Endothelial cell of umbilical vein (primary cell): ENCODE results near the gene SLAMF1. TPM values are rescaled to one million over a fixed set of nuclear protein-coding genes. Genes with fewer than 3 reads are reported as not detected.

ENCODE experiments used
- BruUV-seq: library from RNA; stranded (reverse); fragments of 400-500 nt; replicated peaks from 2 replicates; lab custom pipeline; 2021; lab: Mats Ljungman, UMichigan
- CTCF ChIA-PET: fragments of 300-600, 350-600 bp; sonication (Branson Sonifier 250); formaldehyde crosslinking; loops from one replicate; lab custom pipeline; 2021; ENCODE audit warnings: antibody characterized with exemption, inconsistent platforms; lab: Charles Lee
- POLR2A ChIA-PET: fragments of 300-600, 350-600 bp; sonication (Branson Sonifier 250); formaldehyde crosslinking; loops from one replicate; lab custom pipeline; 2021; ENCODE audit warnings: antibody characterized with exemption, inconsistent platforms; lab: Charles Lee
- DNase-seq: peaks from one replicate; pipeline ENCODE4 v3.0.0-alpha.2; 2011; ENCODE audit warnings: low read depth, low spot score
- FAIRE-seq: peaks from 2 replicates; lab custom pipeline; 2011; peaks lifted over from hg19 to GRCh38; lab: Jason Lieb, UNC
- H2AFZ ChIP-seq: 2 replicates; pipeline ENCODE4 v1.6.0; 2012; ENCODE audit warnings: low read depth, low read length, control low read depth, inconsistent platforms
- H3K27ac ChIP-seq: 2 replicates; pipeline ENCODE4 v1.5.1; 2011; ENCODE audit warnings: low read depth, mild to moderate bottlenecking, control low read depth, low read length, moderate library complexity; ENCODE audit not compliant: insufficient read depth
- H3K27me3 ChIP-seq, 2 experiments: 2 replicates each; pipeline versions ENCODE4 v1.6.0 to v1.6.1; 2011; ENCODE audit warnings: low read length in 2 of 2, mixed read lengths in 1 of 2; ENCODE audit not compliant: control insufficient read depth in 2 of 2, insufficient read depth in 2 of 2
- H3K36me3 ChIP-seq, 2 experiments: 2 replicates in 1 of 2; 3 replicates in 1 of 2; pipeline ENCODE4 v1.5.1; 2011; ENCODE audit warnings: low read length in 2 of 2, mild to moderate bottlenecking in 1 of 2, moderate library complexity in 1 of 2; ENCODE audit not compliant: control insufficient read depth in 2 of 2, insufficient read depth in 2 of 2; ENCODE audit errors: extremely low read depth in 1 of 2
- H3K4me1 ChIP-seq: 3 replicates; pipeline ENCODE4 v1.5.1; 2011; ENCODE audit warnings: mild to moderate bottlenecking, low read length; ENCODE audit not compliant: control insufficient read depth, insufficient read depth; ENCODE audit errors: extremely low read depth
- H3K4me2 ChIP-seq: 2 replicates; pipeline ENCODE4 v1.6.1; 2011; ENCODE audit warnings: low read length, control low read depth, mixed read lengths; ENCODE audit not compliant: insufficient read depth
- H3K4me3 ChIP-seq, 3 experiments: fragments of 200-600 bp in 1 of 3; sonication (generic), shearing (Covaris generic) in 1 of 3; replicated peaks in 1 of 3; 2 replicates each; pipeline ENCODE4 v1.5.1; 2011 to 2016; ENCODE audit warnings: control low read depth in 3 of 3, low read length in 3 of 3, mild to moderate bottlenecking in 2 of 3, inconsistent platforms in 1 of 3, low read depth in 1 of 3, moderate library complexity in 1 of 3; ENCODE audit not compliant: insufficient read depth in 1 of 3
- H3K79me2 ChIP-seq: 2 replicates; pipeline ENCODE4 v1.6.0; 2012; ENCODE audit warnings: low read length, inconsistent platforms; ENCODE audit not compliant: control insufficient read depth, insufficient read depth
- H3K9ac ChIP-seq: replicated peaks from 2 replicates; pipeline ENCODE3; 2011; ENCODE audit warnings: low read length, control low read depth; ENCODE audit not compliant: insufficient read depth; ENCODE audit errors: extremely low read depth
- H3K9me1 ChIP-seq: replicated peaks from 3 replicates; pipeline ENCODE4 v1.6.0; 2011; ENCODE audit warnings: mild to moderate bottlenecking, low read length; ENCODE audit not compliant: control insufficient read depth, insufficient read depth; ENCODE audit errors: extremely low read depth
- H3K9me3 ChIP-seq: replicated peaks from 2 replicates; pipeline ENCODE4 v1.5.1; 2012; ENCODE audit warnings: low read length, inconsistent platforms; ENCODE audit not compliant: control insufficient read depth, insufficient read depth
- H4K20me1 ChIP-seq: replicated peaks from 2 replicates; pipeline ENCODE3; 2011; ENCODE audit warnings: mild to moderate bottlenecking, low read length; ENCODE audit not compliant: control insufficient read depth, insufficient read depth; ENCODE audit errors: extremely low read depth
- EZH2 ChIP-seq: IDR thresholded peaks from 2 replicates; pipeline ENCODE4 v1.6.1; 2012; ENCODE audit warnings: borderline replicate concordance, low read depth, mild to moderate bottlenecking, moderate library complexity, low read length, inconsistent platforms; ENCODE audit not compliant: severe bottlenecking
- FOS ChIP-seq: IDR thresholded peaks from 2 replicates; pipeline ENCODE4 v1.6.1; 2011; ENCODE audit warnings: mild to moderate bottlenecking, low read length, moderate library complexity, borderline replicate concordance; ENCODE audit not compliant: insufficient read depth
- GATA2 ChIP-seq: IDR thresholded peaks from 2 replicates; pipeline ENCODE4 v1.7.0; 2011; ENCODE audit warnings: low read depth, mild to moderate bottlenecking, moderate library complexity, mixed read lengths, low read length; ENCODE audit not compliant: insufficient read length, insufficient read depth
- JUN ChIP-seq: IDR thresholded peaks from 2 replicates; pipeline ENCODE4 v1.6.1; 2011; ENCODE audit warnings: borderline replicate concordance, low read depth; ENCODE audit not compliant: insufficient read length, insufficient read depth
- MAX ChIP-seq: IDR thresholded peaks from 2 replicates; pipeline ENCODE4 v1.6.1; 2011; ENCODE audit not compliant: insufficient read depth, insufficient read length
- MYC ChIP-seq: IDR thresholded peaks from one replicate; pipeline ENCODE4 v1.6.1; 2011; ENCODE audit warnings: mild to moderate bottlenecking, low read depth, low read length
- POLR2A ChIP-seq: IDR thresholded peaks from 2 replicates; pipeline ENCODE4 v1.6.1; 2012; ENCODE audit warnings: low read depth, mild to moderate bottlenecking, control low read depth, low read length
- POLR2AphosphoS5 ChIP-seq: IDR thresholded peaks from 2 replicates; pipeline ENCODE4 v1.6.1; 2012; ENCODE audit warnings: low read depth, mild to moderate bottlenecking, control low read depth, low read length, moderate library complexity; ENCODE audit not compliant: insufficient read depth
- dilution Hi-C: fragments of 300-500 bp; cut with MboI; formaldehyde crosslinking; loops from one replicate; pipeline ENCODE4 v1.15.0; 2019; ENCODE audit warnings: low sequenced_read_pairs; ENCODE audit not compliant: extremely low pct_ligation_motif_present
- intact Hi-C: fragments of 100-400 bp; cut with micrococcal nuclease; formaldehyde crosslinking; loops from one replicate; pipeline ENCODE4 v1.10.0; 2022
- polyA plus RNA-seq, 4 experiments: library from polyadenylated mRNA; depleted of rRNA in 3 of 4; stranded (reverse) in 3 of 4; unstranded in 1 of 4; fragments of >200 nt; gene quantifications; 2 replicates each; pipeline versions ENCODE4 v1.2.1 to v1.2.3, GENCODE V29; 2011 to 2012; ENCODE audit warnings: missing spikeins in 1 of 4
- total RNA-seq: library from RNA; stranded (reverse); gene quantifications from 2 replicates; pipeline ENCODE4 v1.2.3, GENCODE V29; 2021
- TF ChIP-seq, protein P1 (sequence below), 2 donors: IDR thresholded peaks; 1 replicate in 1 of 2; 2 replicates in 1 of 2; pipeline ENCODE4 v1.5.1; 2011; ENCODE audit warnings: low read length in 2 of 2, mild to moderate bottlenecking in 2 of 2, moderate library complexity in 2 of 2, control low read depth in 1 of 2, inconsistent platforms in 1 of 2, low read depth in 1 of 2; ENCODE audit not compliant: insufficient read depth in 1 of 2; ENCODE audit errors: extremely low read depth in 1 of 2

SLAMF1 gene
- total and polyA plus RNA-seq, 2 donors (not counting 3 experiments of a cell fraction or from before 2014, with no cell fraction given), result not detected

GRCh38 chr1:160629286-160630210, 17.3 kb downstream of the SLAMF1 start:
- H3K4me1 ChIP-seq, result no peaks in the 10 kb centered on the region
- H3K9me3 ChIP-seq, result no peaks in the 10 kb centered on the region
- H2AFZ ChIP-seq, result no peak overlapping the region
- H3K27ac ChIP-seq, result no peak overlapping the region
- POLR2A ChIA-PET, result no interaction called here
- no peaks in the 10 kb centered on the region for H3K36me3 ChIP-seq
- H3K4me2 ChIP-seq, result no peak overlapping the region
- no peaks in the 10 kb centered on the region for H3K9me1 ChIP-seq
- CTCF ChIA-PET, result no interaction called here
- H3K9ac ChIP-seq, result no peak overlapping the region
- H3K79me2 ChIP-seq, result no peaks in the 10 kb centered on the region
- DNase-seq (no peak), FAIRE-seq (no peak)
- intact Hi-C loops (no loop called here), dilution Hi-C loops (no loop called here)
- no TSS peak for BruUV-seq
- no peaks in the 10 kb centered on the region for H4K20me1 ChIP-seq
- H3K4me3 ChIP-seq, result no peak overlapping the region
- peaks cover 0 to 2% of the 10 kb centered on the region in 2 experiments for H3K27me3 ChIP-seq
- no peak for TF ChIP-seq EZH2
- TF ChIP-seq JUN, result no peak
- no peak for TF ChIP-seq POLR2AphosphoS5
- no peak for TF ChIP-seq POLR2A
- TF ChIP-seq GATA2, result no peak
- TF ChIP-seq, protein P1, sequence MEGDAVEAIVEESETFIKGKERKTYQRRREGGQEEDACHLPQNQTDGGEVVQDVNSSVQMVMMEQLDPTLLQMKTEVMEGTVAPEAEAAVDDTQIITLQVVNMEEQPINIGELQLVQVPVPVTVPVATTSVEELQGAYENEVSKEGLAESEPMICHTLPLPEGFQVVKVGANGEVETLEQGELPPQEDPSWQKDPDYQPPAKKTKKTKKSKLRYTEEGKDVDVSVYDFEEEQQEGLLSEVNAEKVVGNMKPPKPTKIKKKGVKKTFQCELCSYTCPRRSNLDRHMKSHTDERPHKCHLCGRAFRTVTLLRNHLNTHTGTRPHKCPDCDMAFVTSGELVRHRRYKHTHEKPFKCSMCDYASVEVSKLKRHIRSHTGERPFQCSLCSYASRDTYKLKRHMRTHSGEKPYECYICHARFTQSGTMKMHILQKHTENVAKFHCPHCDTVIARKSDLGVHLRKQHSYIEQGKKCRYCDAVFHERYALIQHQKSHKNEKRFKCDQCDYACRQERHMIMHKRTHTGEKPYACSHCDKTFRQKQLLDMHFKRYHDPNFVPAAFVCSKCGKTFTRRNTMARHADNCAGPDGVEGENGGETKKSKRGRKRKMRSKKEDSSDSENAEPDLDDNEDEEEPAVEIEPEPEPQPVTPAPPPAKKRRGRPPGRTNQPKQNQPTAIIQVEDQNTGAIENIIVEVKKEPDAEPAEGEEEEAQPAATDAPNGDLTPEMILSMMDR (IDR thresholded peaks at IDR 0.05; ENCODE audit: extremely low read depth in 1 of 2, insufficient read depth in 1 of 2, low read depth in 1 of 2, low read length in 2 of 2), result no peak
- no peak for TF ChIP-seq MAX
- no peak for TF ChIP-seq FOS
- TF ChIP-seq MYC, result no peak
